CD14-positive monocyte (primary cell): ENCODE data around the gene CCDC54. TPM values are rescaled to one million over a fixed set of nuclear protein-coding genes. Genes with fewer than 3 reads are reported as not detected.

ENCODE experiments used
- DNase-seq, 3 donors: peaks; one replicate each; pipeline ENCODE4 v3.0.0-alpha.2; 2011 to 2022
- H2AFZ ChIP-seq: 2 replicates; pipeline ENCODE4 v1.6.0; 2012; ENCODE audit warnings: mild to moderate bottlenecking, low read depth, low read length, inconsistent platforms; ENCODE audit not compliant: insufficient read depth, poor library complexity, severe bottlenecking
- H3K27ac ChIP-seq, 2 donors: 1 replicate in 1 of 2; 2 replicates in 1 of 2; pipeline ENCODE4 v1.5.1; 2012 to 2013; ENCODE audit warnings: low read length in 2 of 2, control low read depth in 1 of 2, inconsistent platforms in 1 of 2, low read depth in 1 of 2, mild to moderate bottlenecking in 1 of 2
- H3K27me3 ChIP-seq, 2 donors: one replicate each; pipeline versions ENCODE4 v1.6.0 to v1.6.1; 2011 to 2013; ENCODE audit warnings: low read length in 2 of 2; ENCODE audit not compliant: control insufficient read depth in 2 of 2, insufficient read depth in 2 of 2
- H3K36me3 ChIP-seq, 2 donors: replicated peaks in 1 of 2; 1 replicate in 1 of 2; 2 replicates in 1 of 2; pipeline versions ENCODE4 v1.5.1 to v1.6.1; 2012 to 2013; ENCODE audit warnings: low read length in 2 of 2, control low read depth in 1 of 2, inconsistent platforms in 1 of 2, mild to moderate bottlenecking in 1 of 2; ENCODE audit not compliant: insufficient read depth in 2 of 2, control insufficient read depth in 1 of 2
- H3K4me1 ChIP-seq, 2 donors: 1 replicate in 1 of 2; 2 replicates in 1 of 2; pipeline versions ENCODE4 v1.5.1 to v1.6.1; 2012 to 2013; ENCODE audit warnings: low read length in 2 of 2, control low read depth in 1 of 2, inconsistent platforms in 1 of 2, mild to moderate bottlenecking in 1 of 2, moderate library complexity in 1 of 2; ENCODE audit not compliant: insufficient read depth in 2 of 2, control insufficient read depth in 1 of 2
- H3K4me2 ChIP-seq: replicated peaks from 2 replicates; pipeline ENCODE3; 2012; ENCODE audit warnings: low read length, moderate library complexity, mild to moderate bottlenecking; ENCODE audit not compliant: poor library complexity, severe bottlenecking; ENCODE audit errors: extremely low read depth
- H3K4me3 ChIP-seq, 3 experiments: fragments of 200-600 bp in 1 of 3; sonication (generic) in 1 of 3; replicated peaks in 1 of 3; 1 replicate in 2 of 3; 2 replicates in 1 of 3; pipeline ENCODE4 v1.5.1; 2011 to 2013; ENCODE audit warnings: low read length in 3 of 3, mild to moderate bottlenecking in 3 of 3, control low read depth in 2 of 3, low read depth in 2 of 3, inconsistent platforms in 1 of 3, moderate library complexity in 1 of 3
- H3K79me2 ChIP-seq: 2 replicates; pipeline ENCODE4 v1.6.0; 2012; ENCODE audit warnings: mild to moderate bottlenecking, control low read depth, inconsistent platforms, low read length, moderate library complexity; ENCODE audit not compliant: insufficient read depth
- H3K9ac ChIP-seq: 2 replicates; pipeline ENCODE4 v1.6.0; 2017; ENCODE audit warnings: low read length, mild to moderate bottlenecking; ENCODE audit not compliant: insufficient read depth, poor library complexity, severe bottlenecking
- H3K9me3 ChIP-seq, 2 donors: replicated peaks in 1 of 2; 1 replicate in 1 of 2; 2 replicates in 1 of 2; pipeline versions ENCODE4 v1.5.1 to v1.6.1; 2012 to 2013; ENCODE audit warnings: low read length in 2 of 2, control low read depth in 1 of 2; ENCODE audit not compliant: control insufficient read depth in 1 of 2, insufficient read depth in 1 of 2
- H4K20me1 ChIP-seq: 2 replicates; pipeline ENCODE4 v1.6.0; 2012; ENCODE audit warnings: mild to moderate bottlenecking, low read length, control low read depth, moderate library complexity; ENCODE audit not compliant: insufficient read depth
- H3K27ac Mint-ChIP-seq, 7 donors: one replicate each; pipeline ENCODE4 v1.8.0; 2020; ENCODE audit warnings: mild to moderate bottlenecking in 7 of 7, mixed read lengths in 7 of 7, moderate library complexity in 6 of 7, inconsistent platforms in 2 of 7
- H3K27me3 Mint-ChIP-seq, 3 donors: one replicate each; pipeline ENCODE4 v1.8.0; 2021 to 2022; ENCODE audit warnings: low read depth in 3 of 3, mild to moderate bottlenecking in 3 of 3, mixed read lengths in 3 of 3, moderate library complexity in 3 of 3, inconsistent platforms in 1 of 3
- H3K36me3 Mint-ChIP-seq, 2 donors: one replicate each; pipeline ENCODE4 v1.8.0; 2020; ENCODE audit warnings: mixed read lengths in 2 of 2, inconsistent platforms in 1 of 2, mild to moderate bottlenecking in 1 of 2
- H3K4me1 Mint-ChIP-seq: one replicate; pipeline ENCODE4 v1.8.0; 2020; ENCODE audit warnings: mild to moderate bottlenecking, mixed read lengths
- H3K4me3 Mint-ChIP-seq, 2 donors: one replicate each; pipeline ENCODE4 v1.8.0; 2020; ENCODE audit warnings: mild to moderate bottlenecking in 2 of 2, mixed read lengths in 2 of 2, moderate library complexity in 1 of 2
- H3K9me3 Mint-ChIP-seq, 7 donors: one replicate each; pipeline ENCODE4 v1.8.0; 2020 to 2022; ENCODE audit warnings: mixed read lengths in 7 of 7, mild to moderate bottlenecking in 6 of 7, moderate library complexity in 6 of 7, inconsistent platforms in 2 of 7
- CTCF ChIP-seq: fragments of 200-600 bp; IDR thresholded peaks from one replicate; pipeline ENCODE4 v1.8.0; 2022; ENCODE audit warnings: antibody characterized with exemption, mild to moderate bottlenecking
- WGBS: methylation state at CpG from one replicate; pipeline ENCODE4 v1.1.5; 2013; ENCODE audit warnings: missing lambda C conversion rate; ENCODE audit not compliant: insufficient coverage; 5-methylcytosine and 5-hydroxymethylcytosine counted together
- intact Hi-C, 2 donors: fragments of 100-400 bp; cut with micrococcal nuclease; formaldehyde crosslinking; loops; one replicate each; pipeline versions ENCODE4 v1.15.0 to v1.15.1; 2023
- polyA plus RNA-seq, 3 donors: library from polyadenylated mRNA; depleted of rRNA in 1 of 3; unstranded in 2 of 3; stranded (reverse) in 1 of 3; fragments of 300-500 nt in 2 of 3; fragments of >200 nt in 1 of 3; fragmentation: Illumina TruSeq in 2 of 3; gene quantifications; 1 replicate in 2 of 3; 2 replicates in 1 of 3; pipeline ENCODE4 v1.2.3, GENCODE V29; 2012 to 2021

Gene CCDC54
- polyA plus RNA-seq, 3 donors = not detected

- no peak overlapping the region for H3K27ac Mint-ChIP-seq
- no peaks in the 10 kb centered on the region for H3K27me3 Mint-ChIP-seq
- H3K27me3 ChIP-seq = no peaks in the 10 kb centered on the region
- WGBS = no CpG with 5 or more reads among the region's 2 CpGs
- no peaks in the 10 kb centered on the region for H3K36me3 ChIP-seq
- peaks cover 4% of the 10 kb centered on the region for H3K4me1 Mint-ChIP-seq
- H3K9me3 ChIP-seq = no peaks in the 10 kb centered on the region
- H3K9me3 Mint-ChIP-seq = no peaks in the 10 kb centered on the region
- TF ChIP-seq CTCF = no peak
- no peak overlapping the region for H2AFZ ChIP-seq
- no peaks in the 10 kb centered on the region for H3K79me2 ChIP-seq
- H3K4me2 ChIP-seq = no peak overlapping the region
- DNase-seq = no peak
- H3K27ac ChIP-seq = no peak overlapping the region
- no peaks in the 10 kb centered on the region for H3K4me1 ChIP-seq
- H3K4me3 Mint-ChIP-seq = no peak overlapping the region
- H3K9ac ChIP-seq = no peak overlapping the region
- intact Hi-C loops = no loop called here
- H3K36me3 Mint-ChIP-seq = no peaks in the 10 kb centered on the region
- H4K20me1 ChIP-seq = no peaks in the 10 kb centered on the region
- H3K4me3 ChIP-seq = no peak overlapping the region
Observed at GRCh38 chr3:107384428-107384827, 7.2 kb downstream of the CCDC54 start.

DNA sequence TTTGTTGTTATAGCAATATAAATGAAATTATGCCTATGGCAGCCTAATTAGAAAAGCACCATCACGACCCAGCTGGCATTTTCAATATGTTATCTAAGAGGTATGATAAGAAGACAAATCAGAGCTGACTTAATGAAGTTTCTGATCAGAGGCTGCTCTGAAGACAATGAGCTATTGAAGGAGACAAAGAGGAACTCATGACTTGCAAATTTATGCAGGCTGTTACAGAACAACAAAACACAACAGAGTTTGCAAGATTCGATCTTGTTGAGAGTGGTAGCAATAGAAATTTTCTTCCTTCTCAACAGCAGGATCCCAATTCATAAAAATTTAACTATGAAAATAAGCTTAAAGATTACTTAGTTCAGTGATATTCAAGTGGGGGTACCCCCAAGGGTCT is 7.7 kb downstream of the CCDC54 start:
- DNase-seq = no peak
- WGBS = 80% methylated on average over 1 of the region's 2 CpGs
- Histone ChIP-seq H3K9ac (no peak overlapping the region), H3K4me3 (no peak overlapping the region), H3K27ac (no peak overlapping the region), H3K4me1 (no peaks in the 10 kb centered on the region), H4K20me1 (no peaks in the 10 kb centered on the region), H3K4me2 (no peak overlapping the region), H3K9me3 (no peaks in the 10 kb centered on the region), H3K27me3 (no peaks in the 10 kb centered on the region), H3K79me2 (no peaks in the 10 kb centered on the region), H2AFZ (no peak overlapping the region), H3K36me3 (no peaks in the 10 kb centered on the region)
- Mint-ChIP-seq H3K9me3 (no peaks in the 10 kb centered on the region), H3K4me1 (peaks cover 4% of the 10 kb centered on the region), H3K27me3 (no peaks in the 10 kb centered on the region), H3K4me3 (no peak overlapping the region), H3K27ac (no peak overlapping the region), H3K36me3 (no peaks in the 10 kb centered on the region)
- TF ChIP-seq CTCF = no peak
- intact Hi-C loops = no loop called here
